ENCODE data around the gene LANCL3.
A peak's percentile ranks its signal among the peaks of the same experiment; 100 is the strongest.

The LANCL3 gene

GRCh38 chrX:37659047-37659446 is 87.6 kb downstream of the LANCL3 start:
- no peak overlapping the region for H3K4me3 ChIP-seq (ENCODE audit: low read length)
- no peaks in the 10 kb centered on the region for H3K36me3 ChIP-seq (ENCODE audit: insufficient read depth, low read depth, low read length)
- no peaks in the 10 kb centered on the region for H3K4me1 ChIP-seq (ENCODE audit: insufficient read depth, low read length)
- no peak overlapping the region for H3K9ac ChIP-seq (ENCODE audit: low read depth, low read length)
- no peaks in the 10 kb centered on the region for H3K27me3 ChIP-seq (ENCODE audit: insufficient read depth, low read length)
- no peaks in the 10 kb centered on the region for H3K9me3 ChIP-seq (ENCODE audit: insufficient read depth, low read depth, low read length)
- H3K27ac ChIP-seq (ENCODE audit: low read length), result no peak overlapping the region

- H3K27ac ChIP-seq (ENCODE audit: low read length), result no peak overlapping the region
- H3K4me3 ChIP-seq (ENCODE audit: low read length), result no peak overlapping the region
- no peaks in the 10 kb centered on the region for H3K36me3 ChIP-seq (ENCODE audit: insufficient read depth, low read depth, low read length)
- no peak overlapping the region for H3K9ac ChIP-seq (ENCODE audit: low read depth, low read length)
- H3K9me3 ChIP-seq (ENCODE audit: insufficient read depth, low read depth, low read length), result no peaks in the 10 kb centered on the region
- H3K27me3 ChIP-seq (ENCODE audit: insufficient read depth, low read length), result no peaks in the 10 kb centered on the region
- H3K4me1 ChIP-seq (ENCODE audit: insufficient read depth, low read length), result no peaks in the 10 kb centered on the region
Measured at GRCh38 chrX:37662181-37662580, 90.7 kb downstream of the LANCL3 start.

DNA sequence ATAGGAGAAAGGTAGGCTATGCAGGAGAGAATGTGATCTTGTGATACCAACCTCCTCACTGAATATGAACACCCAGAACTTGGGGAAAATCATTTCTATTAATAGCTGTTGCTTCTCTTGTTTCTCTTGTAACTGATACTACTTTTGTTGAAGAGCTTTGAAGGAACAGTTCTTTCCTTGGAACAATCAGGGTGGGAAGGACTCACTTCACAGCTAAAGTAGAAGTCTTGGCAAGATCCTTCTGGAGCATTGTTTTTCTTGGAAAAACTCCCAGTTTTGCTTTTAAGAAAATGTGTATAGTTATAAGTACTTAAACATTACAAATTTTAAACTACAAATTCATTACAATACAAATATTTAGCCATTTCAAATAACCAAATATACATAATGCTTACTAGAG is 95.1 kb downstream of the LANCL3 start:
- Histone ChIP-seq H3K9me3 (ENCODE audit: insufficient read depth, low read depth, low read length) (no peaks in the 10 kb centered on the region), H3K4me3 (ENCODE audit: low read length) (no peak overlapping the region), H3K27me3 (ENCODE audit: insufficient read depth, low read length) (no peaks in the 10 kb centered on the region), H3K9ac (ENCODE audit: low read depth, low read length) (no peak overlapping the region), H3K4me1 (ENCODE audit: insufficient read depth, low read length) (no peaks in the 10 kb centered on the region), H3K27ac (ENCODE audit: low read length) (no peak overlapping the region), H3K36me3 (ENCODE audit: insufficient read depth, low read depth, low read length) (no peaks in the 10 kb centered on the region)

GRCh38 chrX:37667141-37667540 is 95.7 kb downstream of the LANCL3 start:
- H3K9me3 ChIP-seq (ENCODE audit: insufficient read depth, low read depth, low read length), result no peaks in the 10 kb centered on the region
- H3K4me3 ChIP-seq (ENCODE audit: low read length), result no peak overlapping the region
- H3K27me3 ChIP-seq (ENCODE audit: insufficient read depth, low read length), result no peaks in the 10 kb centered on the region
- no peak overlapping the region for H3K27ac ChIP-seq (ENCODE audit: low read length)
- no peaks in the 10 kb centered on the region for H3K4me1 ChIP-seq (ENCODE audit: insufficient read depth, low read length)
- no peaks in the 10 kb centered on the region for H3K36me3 ChIP-seq (ENCODE audit: insufficient read depth, low read depth, low read length)
- H3K9ac ChIP-seq (ENCODE audit: low read depth, low read length), result no peak overlapping the region

DNA sequence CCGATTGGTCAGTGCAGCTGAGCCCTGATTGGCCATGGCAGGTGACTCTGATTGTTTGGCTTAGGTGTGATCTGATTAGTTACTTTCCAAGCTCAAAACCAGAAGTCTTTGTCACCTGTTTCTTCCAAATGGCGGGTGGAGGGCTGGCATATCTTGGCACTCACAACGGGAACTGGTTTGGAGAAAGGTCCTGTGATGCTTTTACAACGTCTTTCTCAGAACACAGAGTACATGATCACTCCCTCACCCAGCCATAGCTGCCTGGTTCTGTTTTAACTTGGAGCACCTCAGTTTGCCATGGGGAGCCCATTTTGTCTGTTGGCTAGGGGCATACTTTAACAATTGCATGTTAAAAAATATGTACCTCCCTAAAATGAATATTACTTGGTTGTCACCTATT is 101.1 kb downstream of the LANCL3 start:
- H3K27me3 ChIP-seq (ENCODE audit: insufficient read depth, low read length), result no peaks in the 10 kb centered on the region

GRCh38 chrX:37676811-37677210 is 105.3 kb downstream of the LANCL3 start:
- H3K9me3 ChIP-seq (ENCODE audit: insufficient read depth, low read depth, low read length), result no peaks in the 10 kb centered on the region
- H3K4me3 ChIP-seq (ENCODE audit: low read length), result no peak overlapping the region
- no peak overlapping the region for H3K9ac ChIP-seq (ENCODE audit: low read depth, low read length)
- H3K27me3 ChIP-seq (ENCODE audit: insufficient read depth, low read length), result no peaks in the 10 kb centered on the region
- H3K4me1 ChIP-seq (ENCODE audit: insufficient read depth, low read length), result no peaks in the 10 kb centered on the region
- no peaks in the 10 kb centered on the region for H3K36me3 ChIP-seq (ENCODE audit: insufficient read depth, low read depth, low read length)
- no peak overlapping the region for H3K27ac ChIP-seq (ENCODE audit: low read length)

More for the DNA sequence above, 101.1 kb downstream of the LANCL3 start:
- H3K9me3 ChIP-seq (ENCODE audit: insufficient read depth, low read depth, low read length), result no peaks in the 10 kb centered on the region
- H3K4me1 ChIP-seq (ENCODE audit: insufficient read depth, low read length), result no peaks in the 10 kb centered on the region
- H3K27ac ChIP-seq (ENCODE audit: low read length), result no peak overlapping the region
- H3K9ac ChIP-seq (ENCODE audit: low read depth, low read length), result no peak overlapping the region
- H3K4me3 ChIP-seq (ENCODE audit: low read length), result no peak overlapping the region
- no peaks in the 10 kb centered on the region for H3K36me3 ChIP-seq (ENCODE audit: insufficient read depth, low read depth, low read length)

GRCh38 chrX:37677243-37677642 is 105.8 kb downstream of the LANCL3 start:
- H3K36me3 ChIP-seq (ENCODE audit: insufficient read depth, low read depth, low read length), result no peaks in the 10 kb centered on the region
- H3K4me1 ChIP-seq (ENCODE audit: insufficient read depth, low read length), result no peaks in the 10 kb centered on the region
- H3K27me3 ChIP-seq (ENCODE audit: insufficient read depth, low read length), result no peaks in the 10 kb centered on the region
- H3K27ac ChIP-seq (ENCODE audit: low read length), result no peak overlapping the region
- H3K9me3 ChIP-seq (ENCODE audit: insufficient read depth, low read depth, low read length), result no peaks in the 10 kb centered on the region
- H3K4me3 ChIP-seq (ENCODE audit: low read length), result no peak overlapping the region
- no peak overlapping the region for H3K9ac ChIP-seq (ENCODE audit: low read depth, low read length)

- H3K27ac ChIP-seq (ENCODE audit: low read length), result no peak overlapping the region
- H3K36me3 ChIP-seq (ENCODE audit: insufficient read depth, low read depth, low read length), result no peaks in the 10 kb centered on the region
- H3K27me3 ChIP-seq (ENCODE audit: insufficient read depth, low read length), result no peaks in the 10 kb centered on the region
- no peak overlapping the region for H3K9ac ChIP-seq (ENCODE audit: low read depth, low read length)
- H3K4me1 ChIP-seq (ENCODE audit: insufficient read depth, low read length), result no peaks in the 10 kb centered on the region
- H3K4me3 ChIP-seq (ENCODE audit: low read length), result no peak overlapping the region
- H3K9me3 ChIP-seq (ENCODE audit: insufficient read depth, low read depth, low read length), result no peaks in the 10 kb centered on the region
Measured at GRCh38 chrX:37677765-37678164, 106.3 kb downstream of the LANCL3 start.

DNA sequence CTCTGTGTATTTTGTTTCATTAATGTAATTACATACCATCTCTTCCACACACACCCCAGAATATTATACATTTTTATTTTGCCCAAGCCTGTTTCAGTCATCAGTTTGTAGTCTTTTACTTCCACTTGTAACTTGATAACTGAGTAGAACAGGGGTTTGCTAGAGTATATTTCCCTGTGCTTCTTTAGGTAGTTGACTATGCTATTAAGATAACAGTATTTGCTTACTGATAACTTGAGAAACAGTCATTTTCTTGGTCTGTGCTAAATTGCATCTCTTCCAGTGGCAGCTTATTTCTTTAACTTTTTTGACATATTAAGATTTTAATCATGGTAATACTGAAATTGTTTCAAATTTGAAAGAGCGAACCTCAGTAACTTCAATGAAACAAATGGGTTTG is 107.1 kb downstream of the LANCL3 start:
- Histone ChIP-seq H3K27ac (ENCODE audit: low read length) (no peak overlapping the region), H3K9me3 (ENCODE audit: insufficient read depth, low read depth, low read length) (no peaks in the 10 kb centered on the region), H3K4me3 (ENCODE audit: low read length) (no peak overlapping the region), H3K36me3 (ENCODE audit: insufficient read depth, low read depth, low read length) (no peaks in the 10 kb centered on the region), H3K27me3 (ENCODE audit: insufficient read depth, low read length) (no peaks in the 10 kb centered on the region), H3K9ac (ENCODE audit: low read depth, low read length) (no peak overlapping the region), H3K4me1 (ENCODE audit: insufficient read depth, low read length) (no peaks in the 10 kb centered on the region)

DNA sequence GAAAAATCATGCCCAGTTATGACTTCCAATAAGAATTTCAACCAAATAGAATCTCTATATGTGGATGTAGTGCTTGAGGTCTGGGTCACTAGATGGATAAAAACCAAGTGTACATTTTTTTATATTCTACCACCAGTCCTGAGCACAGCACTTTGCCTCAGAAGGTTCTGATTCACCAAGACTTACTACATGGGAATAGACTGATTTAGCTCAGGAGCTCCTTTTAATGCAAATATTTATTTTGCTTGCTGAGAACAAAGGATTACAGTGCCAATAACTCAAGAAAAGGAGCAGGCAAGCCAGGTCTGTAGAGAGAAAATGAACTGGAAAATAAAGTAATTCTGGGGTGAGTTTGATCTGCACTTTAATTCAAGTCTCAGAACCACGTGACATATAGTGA is 107.8 kb downstream of the LANCL3 start:
- Histone ChIP-seq H3K9me3 (ENCODE audit: insufficient read depth, low read depth, low read length) (no peaks in the 10 kb centered on the region), H3K36me3 (ENCODE audit: insufficient read depth, low read depth, low read length) (no peaks in the 10 kb centered on the region), H3K4me1 (ENCODE audit: insufficient read depth, low read length) (peaks cover 2% of the 10 kb centered on the region; the same call in 1 of the 2 replicates), H3K9ac (ENCODE audit: low read depth, low read length) (no peak overlapping the region), H3K27ac (ENCODE audit: low read length) (no peak overlapping the region), H3K4me3 (ENCODE audit: low read length) (no peak overlapping the region), H3K27me3 (ENCODE audit: insufficient read depth, low read length) (no peaks in the 10 kb centered on the region)

DNA sequence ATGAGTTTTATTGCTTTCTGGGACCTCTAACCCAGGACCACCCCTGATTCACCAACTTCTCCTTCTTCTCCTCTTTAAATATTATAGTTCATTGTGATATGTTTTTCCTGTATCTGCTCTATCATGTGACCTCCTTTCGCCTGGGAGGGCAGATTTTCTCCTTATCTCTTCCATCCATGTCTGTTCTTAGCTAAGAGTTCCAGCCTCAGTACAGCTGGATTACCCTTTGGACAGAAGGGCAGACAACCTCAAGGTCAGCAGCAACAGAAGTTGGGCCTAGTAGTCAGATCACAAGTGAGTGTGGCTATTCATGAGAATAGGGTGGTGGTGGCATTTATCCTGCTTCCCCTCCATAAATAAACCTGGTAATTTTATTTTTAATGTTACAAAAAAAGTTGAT is 108.4 kb downstream of the LANCL3 start:
- Histone ChIP-seq H3K4me3 (ENCODE audit: low read length) (no peak overlapping the region), H3K27ac (ENCODE audit: low read length) (no peak overlapping the region), H3K9ac (ENCODE audit: low read depth, low read length) (no peak overlapping the region), H3K9me3 (ENCODE audit: insufficient read depth, low read depth, low read length) (no peaks in the 10 kb centered on the region), H3K4me1 (ENCODE audit: insufficient read depth, low read length) (peaks cover 7% of the 10 kb centered on the region; the same call in 1 of the 2 replicates), H3K36me3 (ENCODE audit: insufficient read depth, low read depth, low read length) (no peaks in the 10 kb centered on the region), H3K27me3 (ENCODE audit: insufficient read depth, low read length) (no peaks in the 10 kb centered on the region)

DNA sequence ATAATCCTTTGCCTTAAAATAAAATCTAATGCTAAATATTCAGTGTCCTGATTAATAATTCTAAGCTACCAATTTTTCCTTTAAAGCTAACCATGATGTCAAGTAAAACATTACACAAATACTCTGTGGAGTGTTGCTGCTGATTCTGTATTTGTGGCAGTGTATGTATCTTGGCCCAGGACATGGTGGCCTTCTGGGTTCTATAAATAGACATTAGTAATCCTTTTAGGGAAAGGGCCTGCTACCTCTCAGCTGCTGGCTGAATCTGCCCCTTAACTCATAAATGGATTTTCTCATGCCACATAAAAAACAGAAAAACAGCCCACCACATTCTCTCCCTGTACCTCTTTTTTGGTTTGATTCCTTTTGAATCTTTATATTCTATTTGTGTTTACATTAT is 113.0 kb downstream of the LANCL3 start:
- Histone ChIP-seq H3K4me1 (ENCODE audit: insufficient read depth, low read length) (peaks cover 7% of the 10 kb centered on the region; the same call in 1 of the 2 replicates), H3K9me3 (ENCODE audit: insufficient read depth, low read depth, low read length) (no peaks in the 10 kb centered on the region), H3K9ac (ENCODE audit: low read depth, low read length) (no peak overlapping the region), H3K4me3 (ENCODE audit: low read length) (no peak overlapping the region), H3K27ac (ENCODE audit: low read length) (no peak overlapping the region), H3K27me3 (ENCODE audit: insufficient read depth, low read length) (peaks cover 15% of the 10 kb centered on the region), H3K36me3 (ENCODE audit: insufficient read depth, low read depth, low read length) (no peaks in the 10 kb centered on the region)

DNA sequence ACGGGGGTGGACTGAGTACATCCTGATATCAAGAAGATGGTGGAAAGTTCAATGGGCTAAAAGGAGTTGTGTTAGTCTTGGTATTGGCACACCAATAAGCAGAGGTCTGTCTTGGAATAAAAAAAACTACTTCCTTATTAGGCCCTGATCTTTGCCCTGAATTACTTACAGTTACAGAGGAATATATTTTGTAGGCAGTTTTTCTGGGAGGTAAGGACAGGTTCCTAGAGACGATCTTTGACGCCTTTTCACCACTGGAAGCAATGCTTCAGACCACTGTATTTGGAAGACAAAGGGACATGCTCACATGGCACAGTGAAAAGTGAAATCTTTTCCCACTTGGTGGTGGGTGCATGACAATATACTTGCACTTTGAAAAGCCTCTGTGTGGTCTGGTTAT is 113.5 kb downstream of the LANCL3 start:
- no peak overlapping the region for H3K9ac ChIP-seq (ENCODE audit: low read depth, low read length)
- no peaks in the 10 kb centered on the region for H3K36me3 ChIP-seq (ENCODE audit: insufficient read depth, low read depth, low read length)
- H3K4me3 ChIP-seq (ENCODE audit: low read length), result peak overlapping the region; percentile 38; the same call in 1 of the 2 replicates
- no peaks in the 10 kb centered on the region for H3K9me3 ChIP-seq (ENCODE audit: insufficient read depth, low read depth, low read length)
- H3K4me1 ChIP-seq (ENCODE audit: insufficient read depth, low read length), result peaks cover 7% of the 10 kb centered on the region; the same call in 1 of the 2 replicates
- H3K27ac ChIP-seq (ENCODE audit: low read length), result no peak overlapping the region
- H3K27me3 ChIP-seq (ENCODE audit: insufficient read depth, low read length), result peaks cover 15% of the 10 kb centered on the region

Data from iPS-20b (cell line).